ENCODE measurements around the gene DEFB115. TPM values are rescaled to one million over a fixed set of nuclear protein-coding genes. Genes with fewer than 3 reads are reported as not detected.

Gene DEFB115
- total RNA-seq (2011; cell fraction: chromatin; rRNA removed; ENCODE audit: low replicate concordance): not detected in 2 replicates
- not detected in 2 replicates for total RNA-seq (2011; cell fraction: nucleolus; rRNA removed)
- total RNA-seq (2011; cell fraction: nucleoplasm; rRNA removed): not detected in 2 replicates
- total RNA-seq (2014; rRNA removed) (not detected in 2 replicates), total RNA-seq (2014; rRNA removed; fragmentation: Illumina TruSeq; extraction: Trizol) (not detected in 2 replicates), total RNA-seq (2015; rRNA removed; fragmentation: Illumina TruSeq; extraction: Trizol) (not detected in 2 replicates), total RNA-seq (2021) (not detected in 2 replicates), polyA plus RNA-seq (2011; rRNA removed) (not detected in 2 replicates), polyA plus RNA-seq (2014; fragmentation: Illumina TruSeq; extraction: Trizol) (not detected in 2 replicates), polyA plus RNA-seq (2014; fragmentation: Nextera tagmentation; extraction: Ambion mirVana) (not detected), polyA plus RNA-seq (2014; rRNA removed) (not detected in 2 replicates), polyA minus RNA-seq (2011; rRNA and poly(A)+ RNA removed) (not detected in 2 replicates), Bru-seq, nascent RNA (not detected), BruChase-seq, experiment 1, labeled RNA remaining after a 2-hour chase (not detected), BruChase-seq, experiment 2, labeled RNA remaining after a 6-hour chase (not detected)
- not detected in 2 replicates for polyA plus RNA-seq (2011; cell fraction: cytosol; rRNA removed)
- polyA plus RNA-seq (2011; cell fraction: nucleus; rRNA removed): not detected in 2 replicates
- polyA plus RNA-seq (2012): not detected in 2 replicates
- polyA minus RNA-seq (2011; cell fraction: cytosol; rRNA and poly(A)+ RNA removed): not detected in 2 replicates
- polyA minus RNA-seq (2011; cell fraction: nucleus; rRNA and poly(A)+ RNA removed): not detected in 2 replicates
- long read RNA-seq, experiment 1: 0 reads
- long read RNA-seq, experiment 2: 0 reads
- long read RNA-seq, experiment 3: 0 reads

GRCh38 chr20:31257364-31257763 lies at the start of gene DEFB115:
TSS of gene DEFB115 (plus strand) at chr20:31257664. CDS start at chr20:31257664, 0 bp downstream.
- POLR2A ChIA-PET: no interaction called here
- Histone ChIP-seq H3K4me1 (replicated peaks in 1 of 2; ENCODE audit: control insufficient read depth in 2 of 2, insufficient read depth in 2 of 2, low read length in 2 of 2) (no peaks in the 10 kb centered on the region), H3K27me3 (ENCODE audit: control insufficient read depth in 2 of 2, insufficient read depth in 2 of 2, low read length in 2 of 2) (no peaks in the 10 kb centered on the region), H3K4me3 (no peak within 1 kb of the TSS), H3K79me2 (ENCODE audit: control insufficient read depth, insufficient read depth, low read length) (no peaks in the 10 kb centered on the region), H3K9me3 (replicated peaks; ENCODE audit: control insufficient read depth, insufficient read depth, low read depth, low read length) (no peaks in the 10 kb centered on the region), H3K36me3 (ENCODE audit: control insufficient read depth, insufficient read depth, low read length) (no peaks in the 10 kb centered on the region), H2AFZ (ENCODE audit: low read depth, low read length) (no peak within 1 kb of the TSS), H3K27ac (ENCODE audit: extremely low read depth, low read depth, low read length) (no peak within 1 kb of the TSS), H3K9ac (ENCODE audit: insufficient read depth in 1 of 2, low read depth in 2 of 2, low read length in 2 of 2) (no peak within 1 kb of the TSS), H3K4me2 (ENCODE audit: insufficient read depth, low read length) (no peak within 1 kb of the TSS), H3K9me1 (ENCODE audit: control insufficient read depth, insufficient read depth, low read length) (no peaks in the 10 kb centered on the region), H4K20me1 (replicated peaks; ENCODE audit: control insufficient read depth, insufficient read depth, low read length) (no peaks in the 10 kb centered on the region)
- no peak for FAIRE-seq
- intact Hi-C loops (cut with micrococcal nuclease): no loop called here
- in situ Hi-C loops (cut with MboI): loop anchor here (25.0 kb wide), 1 partner anchor 1495 kb away; no protein-coding TSS in a partner anchor
- no peak for TF ChIP-seq GATA2 (CRISPR knock-in tag; IDR thresholded peaks at IDR 0.05)
- no peak for TF ChIP-seq FOXP1 (CRISPR knock-in tag; IDR thresholded peaks at IDR 0.05)
- no peak for TF ChIP-seq FOXA3 (CRISPR knock-in tag; conservative IDR thresholded peaks at IDR 0.05 in 1 of 2, IDR thresholded peaks at IDR 0.05 in 1 of 2)
- no peak for TF ChIP-seq POLR2B (IDR thresholded peaks at IDR 0.05; ENCODE audit: low read depth, partially characterized antibody)
- TF ChIP-seq BACH1 (tag; IDR thresholded peaks at IDR 0.05): no peak
- TF ChIP-seq RAD51 (IDR thresholded peaks at IDR 0.05; ENCODE audit: borderline replicate concordance, low read depth): no peak
- TF ChIP-seq RNF219 (CRISPR knock-in tag; IDR thresholded peaks at IDR 0.05): no peak
- no peak for TF ChIP-seq ZBTB33 (CRISPR knock-in tag; IDR thresholded peaks at IDR 0.05)
- TF ChIP-seq ZNF217 (CRISPR knock-in tag; IDR thresholded peaks at IDR 0.05): no peak
- TF ChIP-seq HBP1 (CRISPR knock-in tag; IDR thresholded peaks at IDR 0.05): no peak
- TF ChIP-seq FOXK1 (CRISPR knock-in tag; IDR thresholded peaks at IDR 0.05; ENCODE audit: borderline replicate concordance): no peak
- no peak for TF ChIP-seq SNRNP70 (optimal IDR thresholded peaks at IDR 0.05; ENCODE audit: low read depth, low read length)
- TF ChIP-seq SIN3B (IDR thresholded peaks at IDR 0.05; ENCODE audit: low read depth): no peak
- ATAC-seq: no peak
- no TSS peak for BruUV-seq (replicated peaks)
- WGBS (ENCODE audit: insufficient coverage, low coverage, missing lambda C conversion rate): 0% methylated on average over 2 of the region's 2 CpGs
- CTCF ChIA-PET (ENCODE audit: low intra/inter-chr PET ratio): no interaction called here
- DNase-seq (ENCODE audit: extremely low read depth in 1 of 4, low spot score in 3 of 4): no peak
